NCI-H187 treated with DMSO at 0.1 percent for 48 hours (cell line): ENCODE results near the gene CDC42EP5.
"Not testable (repeated sequence)": the region's sequence is repeated elsewhere in the genome, so short reads cannot be mapped to it uniquely, and the experiment has no call there.

ENCODE experiments used
- DNase-seq: peaks from one replicate; lab custom pipeline; 2025; lab: John Stamatoyannopoulos, UW

The CDC42EP5 gene

GRCh38 chr19:54473071-54473891 lies at the start of gene CDC42EP5:
Gene CDC42EP5 (minus strand): TSS chr19:54473296. CDS start chr19:54465547, 7,749 bp downstream.
- DNase-seq: no peak

- no peak for DNase-seq
Observed at GRCh38 chr19:54521860-54522513, 48.9 kb upstream of the CDC42EP5 start.

- no peak for DNase-seq
Observed at GRCh38 chr19:54521022-54521859, 48.1 kb upstream of the CDC42EP5 start.

- no peak for DNase-seq
Observed at GRCh38 chr19:54518844-54519243, 45.7 kb upstream of the CDC42EP5 start.

- DNase-seq: no peak
Observed at GRCh38 chr19:54517483-54517882, 44.4 kb upstream of the CDC42EP5 start.

- DNase-seq: no peak
Observed at GRCh38 chr19:54515156-54515555, 42.1 kb upstream of the CDC42EP5 start.

- DNase-seq: not testable (repeated sequence)
Observed at GRCh38 chr19:54509200-54509940, 36.3 kb upstream of the CDC42EP5 start.

GRCh38 chr19:54508487-54508886 lies 35.4 kb upstream of the CDC42EP5 start:
- not testable (repeated sequence) for DNase-seq

GRCh38 chr19:54507824-54508223 lies 34.7 kb upstream of the CDC42EP5 start:
- DNase-seq: no peak

GRCh38 chr19:54507038-54507717 lies 34.1 kb upstream of the CDC42EP5 start:
- DNase-seq: not testable (repeated sequence)

GRCh38 chr19:54506079-54506478 lies 33.0 kb upstream of the CDC42EP5 start:
- DNase-seq: no peak

- not testable (repeated sequence) for DNase-seq
Observed at GRCh38 chr19:54505542-54505941, 32.4 kb upstream of the CDC42EP5 start.

GRCh38 chr19:54502518-54503048 lies 29.5 kb upstream of the CDC42EP5 start, which contains the start of gene LAIR2:
Gene LAIR2 (plus strand): TSS chr19:54502831. CDS start chr19:54502919, 88 bp downstream.
- DNase-seq: no peak

GRCh38 chr19:54498451-54498772 lies 25.3 kb upstream of the CDC42EP5 start:
- DNase-seq: not testable (repeated sequence)

GRCh38 chr19:54497747-54498450 lies 24.8 kb upstream of the CDC42EP5 start:
- DNase-seq: not testable (repeated sequence)

- not testable (repeated sequence) for DNase-seq
Observed at GRCh38 chr19:54495284-54495683, 22.2 kb upstream of the CDC42EP5 start.

- DNase-seq: no peak
Observed at GRCh38 chr19:54493967-54494585, 21.0 kb upstream of the CDC42EP5 start.

- not testable (repeated sequence) for DNase-seq
Observed at GRCh38 chr19:54493056-54493455, 20.0 kb upstream of the CDC42EP5 start.

GRCh38 chr19:54492568-54492967 lies 19.5 kb upstream of the CDC42EP5 start:
- no peak for DNase-seq

- DNase-seq: no peak
Observed at GRCh38 chr19:54489766-54490165, 16.7 kb upstream of the CDC42EP5 start.
